SK-N-SH (cell line): Measurements from ENCODE around the gene FCHSD2. TPM values are rescaled to one million over a fixed set of nuclear protein-coding genes. Genes with fewer than 3 reads are reported as not detected.

Source experiments
- CTCF ChIA-PET: fragments of 300-600, 350-600 bp; formaldehyde crosslinking; extraction: SDS; loops from one replicate; lab custom pipeline; 2021; lab: Yijun Ruan, JAX
- POLR2A ChIA-PET: fragments of 350-600 bp; sonication (Branson Sonifier 250); formaldehyde crosslinking; extraction: SDS; loops from one replicate; lab custom pipeline; 2020; ENCODE audit warnings: antibody characterized with exemption, inconsistent platforms; lab: Yijun Ruan, JAX
- DNase-seq: peaks from one replicate; pipeline ENCODE4 v3.0.0; 2012
- H2AFZ ChIP-seq: fragments of 200-600 bp; sonication (generic); 2 replicates; pipeline ENCODE4 v1.8.1; 2016; ENCODE audit warnings: antibody characterized with exemption, mild to moderate bottlenecking, low read depth
- H3F3A ChIP-seq: fragments of 200-600 bp; sonication (generic); replicated peaks from 2 replicates; pipeline ENCODE3; 2016; ENCODE audit warnings: antibody characterized with exemption, mild to moderate bottlenecking; ENCODE audit not compliant: insufficient read depth
- H3K27ac ChIP-seq, 2 experiments: fragments of 200-500 bp in 1 of 2; fragments of 200-600 bp in 1 of 2; sonication (Bioruptor generic) in 1 of 2; sonication (generic), shearing (Covaris generic) in 1 of 2; 2 replicates each; pipeline versions ENCODE4 v1.5.1 to v1.6.1; 2014 to 2016; ENCODE audit warnings: low read depth in 2 of 2, inconsistent platforms in 1 of 2, low read length in 1 of 2, mild to moderate bottlenecking in 1 of 2, mixed read lengths in 1 of 2
- H3K27me3 ChIP-seq: fragments of 200-600 bp; sonication (generic), shearing (Covaris generic); 2 replicates; pipeline ENCODE4 v1.6.1; 2016; ENCODE audit warnings: mixed run types; ENCODE audit not compliant: insufficient read depth
- H3K36me3 ChIP-seq, 2 experiments: fragments of 200-500 bp in 1 of 2; fragments of 200-600 bp in 1 of 2; sonication (Bioruptor generic) in 1 of 2; sonication (generic) in 1 of 2; replicated peaks in 1 of 2; 2 replicates each; pipeline versions ENCODE3 to v1.5.1; 2014 to 2016; ENCODE audit warnings: low read length in 1 of 2, mild to moderate bottlenecking in 1 of 2; ENCODE audit not compliant: insufficient read depth in 2 of 2, control insufficient read depth in 1 of 2
- H3K4me1 ChIP-seq, 2 experiments: fragments of 200-500 bp in 1 of 2; fragments of 200-600 bp in 1 of 2; sonication (Bioruptor generic) in 1 of 2; sonication (generic), shearing (Covaris generic) in 1 of 2; 2 replicates each; pipeline versions ENCODE4 v1.5.1 to v1.6.1; 2014 to 2016; ENCODE audit warnings: low read depth in 1 of 2, low read length in 1 of 2, mixed run types in 1 of 2; ENCODE audit not compliant: insufficient read depth in 2 of 2, control insufficient read depth in 1 of 2
- H3K4me2 ChIP-seq: fragments of 200-600 bp; sonication (generic), shearing (Covaris generic); 2 replicates; pipeline ENCODE4 v1.6.1; 2017; ENCODE audit warnings: mixed run types
- H3K4me3 ChIP-seq, 2 experiments: fragments of 200-500 bp in 1 of 2; fragments of 200-600 bp in 1 of 2; sonication (Bioruptor generic) in 1 of 2; sonication (generic), shearing (Covaris generic) in 1 of 2; 2 replicates each; pipeline versions ENCODE4 v1.5.1 to v1.8.1; 2014 to 2016; ENCODE audit warnings: low read depth in 2 of 2, inconsistent platforms in 1 of 2, low read length in 1 of 2, mild to moderate bottlenecking in 1 of 2, mixed read lengths in 1 of 2, moderate library complexity in 1 of 2
- H3K79me2 ChIP-seq: fragments of 200-600 bp; sonication (generic); 2 replicates; pipeline ENCODE4 v1.8.1; 2017; ENCODE audit warnings: mild to moderate bottlenecking; ENCODE audit not compliant: insufficient read depth
- H3K9ac ChIP-seq: fragments of 200-600 bp; sonication (generic); 2 replicates; pipeline ENCODE4 v1.6.1; 2017; ENCODE audit warnings: mixed run types
- H3K9me2 ChIP-seq: fragments of 200-600 bp; sonication (generic); 2 replicates; pipeline ENCODE4 v1.6.1; 2017; ENCODE audit warnings: mixed run types
- H3K9me3 ChIP-seq: fragments of 200-600 bp; sonication (generic); 2 replicates; pipeline ENCODE4 v1.6.1; 2017; ENCODE audit warnings: mixed run types, mild to moderate bottlenecking, moderate library complexity
- H4K20me1 ChIP-seq: fragments of 200-600 bp; sonication (generic); 2 replicates; pipeline ENCODE4 v1.6.1; 2017; ENCODE audit warnings: mild to moderate bottlenecking, mixed run types; ENCODE audit not compliant: insufficient read depth
- EZH2phosphoT487 ChIP-seq: fragments of 200-600 bp; sonication (generic); IDR thresholded peaks from 2 replicates; pipeline ENCODE4 v1.6.1; 2017; ENCODE audit warnings: low read depth, mixed run types, mild to moderate bottlenecking, antibody characterized with exemption, moderate library complexity, borderline replicate concordance
- FOXJ3 ChIP-seq: sonication (generic); formaldehyde crosslinking; IDR thresholded peaks from 2 replicates; pipeline ENCODE4 v1.5.1; 2020; ENCODE audit warnings: mild to moderate bottlenecking, missing genetic modification reagents
- MAX ChIP-seq: IDR thresholded peaks from 2 replicates; pipeline ENCODE4 v1.4.0; 2012; ENCODE audit warnings: low read depth
- MXI1 ChIP-seq: IDR thresholded peaks from 2 replicates; pipeline ENCODE4 v1.6.1; 2012; ENCODE audit warnings: mild to moderate bottlenecking, low read depth, low read length, improper control_type of control experiment
- NRF1 ChIP-seq: IDR thresholded peaks from 2 replicates; pipeline ENCODE4 v1.6.1; 2012; ENCODE audit warnings: low read depth, mild to moderate bottlenecking, low read length
- POLR2AphosphoS5 ChIP-seq: IDR thresholded peaks from 2 replicates; pipeline ENCODE4 v1.6.1; 2012; ENCODE audit warnings: low read depth, low read length
- RAD21 ChIP-seq: IDR thresholded peaks from 2 replicates; pipeline ENCODE4 v1.6.1; 2012; ENCODE audit warnings: mild to moderate bottlenecking, low read length
- RCOR1 ChIP-seq: fragments of 150-350 bp; IDR thresholded peaks from 2 replicates; pipeline ENCODE4 v1.6.1; 2017; ENCODE audit warnings: antibody characterized with exemption, low read length
- SMC3 ChIP-seq: IDR thresholded peaks from 2 replicates; pipeline ENCODE4 v1.6.1; 2012; ENCODE audit warnings: low read depth, low read length, improper control_type of control experiment
- TCF12 ChIP-seq: IDR thresholded peaks from 2 replicates; pipeline ENCODE4 v1.4.0; 2012
- WGBS: methylation state at CpG from one replicate; pipeline ENCODE4 v1.1.6; 2017; ENCODE audit warnings: low lambda C conversion rate; 5-methylcytosine and 5-hydroxymethylcytosine counted together
- polyA plus RNA-seq, 3 experiments: library from polyadenylated mRNA; depleted of rRNA; stranded (reverse); fragments of >200 nt; gene quantifications; 2 replicates each; pipeline ENCODE4 v1.2.3, GENCODE V29; 2012
- TF ChIP-seq, protein P1 (sequence below): fragments of 200-600 bp; sonication (generic); IDR thresholded peaks from 2 replicates; pipeline ENCODE4 v1.6.1; 2017; ENCODE audit warnings: antibody characterized with exemption, mild to moderate bottlenecking, moderate library complexity
- TF ChIP-seq, protein P2 (sequence below): IDR thresholded peaks from 2 replicates; pipeline ENCODE4 v1.4.0; 2012; ENCODE audit warnings: low read depth, borderline replicate concordance

FCHSD2 gene
- polyA plus RNA-seq, 1 of the 3 experiments (the other 2 are of a cell fraction) = 10.4 TPM

DNA sequence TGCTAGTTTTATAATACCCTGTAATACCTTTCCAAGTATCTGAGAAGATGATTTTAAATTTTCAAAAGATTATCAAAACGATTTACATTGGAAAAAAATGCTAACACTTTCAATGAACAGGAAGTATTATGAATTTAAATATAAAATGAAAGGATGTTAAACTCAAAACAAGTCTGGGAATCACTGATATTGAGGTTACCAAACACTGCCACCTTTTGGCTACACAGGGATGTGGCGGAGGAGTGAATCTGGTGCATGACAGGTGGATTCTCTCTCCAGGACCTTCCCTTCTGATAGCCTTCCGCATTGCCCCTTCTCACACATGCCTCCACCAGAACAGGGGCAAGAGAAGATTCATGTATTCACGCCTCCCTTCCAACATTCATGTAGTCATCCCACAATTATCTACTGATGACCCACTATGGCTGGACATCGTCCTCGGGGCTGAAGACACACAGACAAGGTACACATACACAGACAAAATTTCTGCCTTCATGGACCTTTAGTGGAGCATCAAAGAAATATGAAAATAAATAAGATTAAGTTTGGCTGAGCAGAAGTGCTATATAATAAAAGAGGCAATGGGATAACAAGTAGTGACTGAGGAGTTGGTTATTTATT, 293.2 kb downstream of the FCHSD2 start:
- CTCF ChIA-PET = interaction anchor here (0.6 to 2.5 kb wide), 5 partner anchors 12 to 336 kb away, joined by 3 to 8 read pairs (median 3); partner anchors contain the start of gene FCHSD2
- Histone ChIP-seq H4K20me1 (no peaks in the 10 kb centered on the region), H3K9ac (no peak overlapping the region), H3K9me2 (no peaks in the 10 kb centered on the region), H3K27ac (no peak overlapping the region), H3K36me3 (peaks cover 0 to 7% of the 10 kb centered on the region in 2 experiments), H3K4me1 (no peaks in the 10 kb centered on the region; a peak in 1 of 4 replicates), H2AFZ (no peak overlapping the region), H3K4me2 (no peak overlapping the region), H3K4me3 (no peak overlapping the region; a peak in 1 of 4 replicates), H3K79me2 (no peaks in the 10 kb centered on the region), H3F3A (peaks cover 4% of the 10 kb centered on the region), H3K27me3 (no peaks in the 10 kb centered on the region), H3K9me3 (no peaks in the 10 kb centered on the region)
- DNase-seq = peak; percentile 55
- POLR2A ChIA-PET = no interaction called here
- 81% methylated on average over 6 of the region's 6 CpGs for WGBS
- no peak for TF ChIP-seq MAX
- no peak for TF ChIP-seq MXI1
- peak; percentile 69 for TF ChIP-seq RAD21
- TF ChIP-seq, protein P1, sequence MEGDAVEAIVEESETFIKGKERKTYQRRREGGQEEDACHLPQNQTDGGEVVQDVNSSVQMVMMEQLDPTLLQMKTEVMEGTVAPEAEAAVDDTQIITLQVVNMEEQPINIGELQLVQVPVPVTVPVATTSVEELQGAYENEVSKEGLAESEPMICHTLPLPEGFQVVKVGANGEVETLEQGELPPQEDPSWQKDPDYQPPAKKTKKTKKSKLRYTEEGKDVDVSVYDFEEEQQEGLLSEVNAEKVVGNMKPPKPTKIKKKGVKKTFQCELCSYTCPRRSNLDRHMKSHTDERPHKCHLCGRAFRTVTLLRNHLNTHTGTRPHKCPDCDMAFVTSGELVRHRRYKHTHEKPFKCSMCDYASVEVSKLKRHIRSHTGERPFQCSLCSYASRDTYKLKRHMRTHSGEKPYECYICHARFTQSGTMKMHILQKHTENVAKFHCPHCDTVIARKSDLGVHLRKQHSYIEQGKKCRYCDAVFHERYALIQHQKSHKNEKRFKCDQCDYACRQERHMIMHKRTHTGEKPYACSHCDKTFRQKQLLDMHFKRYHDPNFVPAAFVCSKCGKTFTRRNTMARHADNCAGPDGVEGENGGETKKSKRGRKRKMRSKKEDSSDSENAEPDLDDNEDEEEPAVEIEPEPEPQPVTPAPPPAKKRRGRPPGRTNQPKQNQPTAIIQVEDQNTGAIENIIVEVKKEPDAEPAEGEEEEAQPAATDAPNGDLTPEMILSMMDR = peak; percentile 70
- peak; percentile 55 for TF ChIP-seq SMC3

DNA sequence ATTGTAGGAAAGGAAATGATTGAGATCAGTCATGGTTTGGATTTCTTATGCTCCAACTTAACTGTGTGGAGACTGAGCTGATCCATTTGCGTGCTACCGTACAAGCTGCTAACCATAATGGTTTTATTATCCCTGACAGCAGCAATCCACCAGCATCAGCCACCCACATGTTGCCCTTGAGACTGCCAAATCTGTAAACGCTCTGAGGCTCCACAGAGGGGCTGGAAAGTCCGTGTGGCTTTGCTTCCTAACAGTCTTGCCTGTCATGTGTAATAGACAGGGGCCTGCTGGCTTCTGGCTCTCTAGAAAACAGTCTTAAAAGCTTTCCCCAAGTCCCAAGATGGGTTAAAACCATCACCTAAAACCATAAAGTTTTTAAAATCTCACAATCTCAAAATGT, 297.8 kb downstream of the FCHSD2 start:
- Histone ChIP-seq H3F3A (no peaks in the 10 kb centered on the region), H3K4me3 (no peak overlapping the region), H3K36me3 (peaks cover 17 to 29% of the 10 kb centered on the region in 2 experiments), H3K4me1 (no peaks in the 10 kb centered on the region; a peak in 1 of 4 replicates), H3K27me3 (no peaks in the 10 kb centered on the region), H3K9me2 (no peaks in the 10 kb centered on the region), H3K9ac (no peak overlapping the region), H4K20me1 (no peaks in the 10 kb centered on the region), H3K27ac (no peak overlapping the region), H3K9me3 (no peaks in the 10 kb centered on the region), H2AFZ (no peak overlapping the region), H3K79me2 (no peaks in the 10 kb centered on the region), H3K4me2 (no peak overlapping the region)
- 60% methylated on average over 4 of the region's 4 CpGs for WGBS
- TF ChIP-seq TCF12 (no peak), FOXJ3 (no peak), RCOR1 (peak; percentile 23; the same call in 1 of the 2 replicates), NRF1 (no peak), MXI1 (peak; percentile 91), EZH2phosphoT487 (no peak), RAD21 (no peak), POLR2AphosphoS5 (no peak)
- TF ChIP-seq, protein P1 = no peak
- TF ChIP-seq, protein P2, sequence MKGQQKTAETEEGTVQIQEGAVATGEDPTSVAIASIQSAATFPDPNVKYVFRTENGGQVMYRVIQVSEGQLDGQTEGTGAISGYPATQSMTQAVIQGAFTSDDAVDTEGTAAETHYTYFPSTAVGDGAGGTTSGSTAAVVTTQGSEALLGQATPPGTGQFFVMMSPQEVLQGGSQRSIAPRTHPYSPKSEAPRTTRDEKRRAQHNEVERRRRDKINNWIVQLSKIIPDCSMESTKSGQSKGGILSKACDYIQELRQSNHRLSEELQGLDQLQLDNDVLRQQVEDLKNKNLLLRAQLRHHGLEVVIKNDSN = no peak
- CTCF ChIA-PET = interaction anchor here (0.8 to 4.0 kb wide), 6 partner anchors 12 to 463 kb away, joined by 3 to 30 read pairs (median 3); no protein-coding TSS in a partner anchor
- POLR2A ChIA-PET = no interaction called here
- DNase-seq = no peak
